Transverse colon (tissue), 3 donors: ENCODE measurements around the gene CALHM4.

Source experiments
- EP300 ChIP-seq: sonication (generic); formaldehyde crosslinking; IDR thresholded peaks from one replicate; pipeline ENCODE4 v1.6.1; 2017; ENCODE audit warnings: antibody characterized with exemption, low read depth
- POLR2A ChIP-seq: fragments of 450-650 bp; IDR thresholded peaks from one replicate; pipeline ENCODE4 v1.6.1; 2016; ENCODE audit warnings: antibody characterized with exemption, mild to moderate bottlenecking, moderate library complexity
- TF ChIP-seq, protein P1 (sequence below), 5 experiments: fragments of 200-600 bp in 3 of 5; fragments of 450-650 bp in 2 of 5; sonication (generic) in 3 of 5; IDR thresholded peaks; 1 replicate in 2 of 5; 2 replicates in 3 of 5; pipeline ENCODE4 v1.5.1; 2016 to 2017; ENCODE audit warnings: antibody characterized with exemption in 5 of 5, inconsistent platforms in 3 of 5, mild to moderate bottlenecking in 2 of 5, moderate library complexity in 1 of 5

DNA sequence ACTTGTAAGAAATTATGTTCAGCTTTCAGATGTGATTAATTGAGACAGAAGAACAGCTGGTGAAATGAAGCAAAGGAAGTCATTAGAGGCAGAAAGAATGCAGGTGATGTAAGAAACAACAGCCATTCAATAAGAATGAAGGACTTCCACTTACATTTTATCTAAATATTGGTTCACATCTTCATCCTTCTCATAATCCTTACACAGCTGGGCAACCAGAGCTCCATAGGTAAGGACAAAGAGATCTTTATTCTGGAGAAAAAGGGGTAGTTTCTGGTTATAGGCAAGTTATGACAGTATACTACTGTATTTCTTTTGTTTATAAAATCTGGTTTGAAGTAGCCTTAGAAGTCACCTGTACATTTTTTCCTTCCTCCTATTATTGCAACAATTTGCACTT, 10.4 kb upstream of the CALHM4 start:
- TF ChIP-seq, protein P1, sequence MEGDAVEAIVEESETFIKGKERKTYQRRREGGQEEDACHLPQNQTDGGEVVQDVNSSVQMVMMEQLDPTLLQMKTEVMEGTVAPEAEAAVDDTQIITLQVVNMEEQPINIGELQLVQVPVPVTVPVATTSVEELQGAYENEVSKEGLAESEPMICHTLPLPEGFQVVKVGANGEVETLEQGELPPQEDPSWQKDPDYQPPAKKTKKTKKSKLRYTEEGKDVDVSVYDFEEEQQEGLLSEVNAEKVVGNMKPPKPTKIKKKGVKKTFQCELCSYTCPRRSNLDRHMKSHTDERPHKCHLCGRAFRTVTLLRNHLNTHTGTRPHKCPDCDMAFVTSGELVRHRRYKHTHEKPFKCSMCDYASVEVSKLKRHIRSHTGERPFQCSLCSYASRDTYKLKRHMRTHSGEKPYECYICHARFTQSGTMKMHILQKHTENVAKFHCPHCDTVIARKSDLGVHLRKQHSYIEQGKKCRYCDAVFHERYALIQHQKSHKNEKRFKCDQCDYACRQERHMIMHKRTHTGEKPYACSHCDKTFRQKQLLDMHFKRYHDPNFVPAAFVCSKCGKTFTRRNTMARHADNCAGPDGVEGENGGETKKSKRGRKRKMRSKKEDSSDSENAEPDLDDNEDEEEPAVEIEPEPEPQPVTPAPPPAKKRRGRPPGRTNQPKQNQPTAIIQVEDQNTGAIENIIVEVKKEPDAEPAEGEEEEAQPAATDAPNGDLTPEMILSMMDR (IDR thresholded peaks at IDR 0.05): no peak
- TF ChIP-seq POLR2A (no peak), EP300 (no peak)
